HepG2 (cell line): ENCODE results near the gene MCF2L. TPM values are rescaled to one million over a fixed set of nuclear protein-coding genes. Genes with fewer than 3 reads are reported as not detected.

ENCODE experiments used
- ARID2 ChIP-seq: sonication (generic); formaldehyde crosslinking; IDR thresholded peaks from 2 replicates; pipeline ENCODE4 v1.8.1; 2022; ENCODE audit warnings: mild to moderate bottlenecking, missing genetic modification reagents, borderline replicate concordance
- ATRX ChIP-seq: sonication (generic); formaldehyde crosslinking; IDR thresholded peaks from 2 replicates; pipeline ENCODE4 v1.4.0; 2020; ENCODE audit warnings: missing genetic modification reagents, borderline replicate concordance
- CBX5 ChIP-seq: sonication (generic); formaldehyde crosslinking; IDR thresholded peaks from 2 replicates; pipeline ENCODE4 v1.4.0; 2020; ENCODE audit warnings: missing genetic modification reagents, borderline replicate concordance
- EP300 ChIP-seq, 3 experiments: sonication (generic) in 1 of 3; formaldehyde crosslinking in 1 of 3; IDR thresholded peaks; 2 replicates each; pipeline versions ENCODE4 v1.5.1 to v1.6.1; 2011 to 2020; ENCODE audit warnings: low read depth in 2 of 3, low read length in 2 of 3, borderline replicate concordance in 1 of 3, improper control_type of control experiment in 1 of 3, mild to moderate bottlenecking in 1 of 3, missing genetic modification reagents in 1 of 3, moderate library complexity in 1 of 3
- HNRNPUL1 ChIP-seq: fragments of 200-400 bp; formaldehyde crosslinking; IDR thresholded peaks from 2 replicates; pipeline ENCODE4 v1.6.1; 2017; ENCODE audit warnings: low read depth, mild to moderate bottlenecking, low read length, moderate library complexity
- KMT2B ChIP-seq: IDR thresholded peaks from 2 replicates; pipeline ENCODE4 v1.6.1; 2016; ENCODE audit warnings: missing genetic modification reagents, missing compliant biosample characterization
- MAFK ChIP-seq, 2 experiments: IDR thresholded peaks in 1 of 2; conservative IDR thresholded peaks in 1 of 2; 2 replicates each; pipeline ENCODE4 v1.6.1; 2011; ENCODE audit warnings: improper control_type of control experiment in 2 of 2, low read length in 2 of 2
- MED13 ChIP-seq: sonication (generic); formaldehyde crosslinking; IDR thresholded peaks from 2 replicates; pipeline ENCODE4 v1.5.0; 2020; ENCODE audit warnings: missing genetic modification reagents
- NCOR1 ChIP-seq: fragments of 200-600 bp; sonication (generic); IDR thresholded peaks from 2 replicates; pipeline ENCODE4 v1.7.0; 2017; ENCODE audit warnings: antibody characterized with exemption, low read length, borderline replicate concordance
- NR2F2 ChIP-seq: IDR thresholded peaks from 2 replicates; pipeline ENCODE4 v1.6.1; 2012; ENCODE audit warnings: low read depth, inconsistent platforms, borderline replicate concordance
- PCBP2 ChIP-seq: fragments of 200-400 bp; formaldehyde crosslinking; optimal IDR thresholded peaks from 2 replicates; pipeline ENCODE3; 2018; ENCODE audit warnings: low read length, low read depth; ENCODE audit not compliant: poor library complexity, severe bottlenecking
- RARG ChIP-seq: sonication (generic); formaldehyde crosslinking; IDR thresholded peaks from 2 replicates; pipeline ENCODE4 v1.4.0; 2020; ENCODE audit warnings: low read depth, mild to moderate bottlenecking, missing genetic modification reagents
- SALL2 ChIP-seq: sonication (generic); formaldehyde crosslinking; IDR thresholded peaks from 2 replicates; pipeline ENCODE4 v1.8.1; 2023; ENCODE audit warnings: mild to moderate bottlenecking, missing genetic modification reagents, inconsistent platforms
- SMYD3 ChIP-seq: sonication (generic); formaldehyde crosslinking; IDR thresholded peaks from 2 replicates; pipeline ENCODE4 v1.8.1; 2023; ENCODE audit warnings: mild to moderate bottlenecking, missing genetic modification reagents
- ZFP82 ChIP-seq: sonication (generic); formaldehyde crosslinking; IDR thresholded peaks from 2 replicates; pipeline ENCODE4 v1.5.1; 2020; ENCODE audit warnings: mild to moderate bottlenecking, missing genetic modification reagents, borderline replicate concordance
- ZNF207 ChIP-seq: fragments of 450-650 bp; IDR thresholded peaks from 2 replicates; pipeline ENCODE4 v1.6.1; 2016; ENCODE audit warnings: antibody characterized with exemption, borderline replicate concordance
- ZSCAN29 ChIP-seq: sonication (generic); formaldehyde crosslinking; conservative IDR thresholded peaks from 2 replicates; pipeline ENCODE4 v1.4.0; 2020; ENCODE audit warnings: mild to moderate bottlenecking, missing genetic modification reagents
- polyA plus RNA-seq, 8 experiments: library from polyadenylated mRNA; depleted of rRNA in 3 of 8; stranded (reverse) in 7 of 8; unstranded in 1 of 8; fragments of >200 nt; fragmentation: Illumina TruSeq in 4 of 8; extraction: Trizol in 4 of 8; gene quantifications; 2 replicates each; pipeline versions ENCODE4 v1.2.1 to v1.2.3, GENCODE V29; 2011 to 2016; ENCODE audit warnings: low read depth in 4 of 8, missing spikeins in 1 of 8, mixed read lengths in 1 of 8; ENCODE audit not compliant: insufficient read depth in 1 of 8
- total RNA-seq, 5 experiments: library from RNA; depleted of rRNA; stranded (reverse); fragments of >200 nt; fragmentation: Illumina TruSeq; extraction: Trizol; gene quantifications; 2 replicates each; pipeline ENCODE4 v1.2.3, GENCODE V29; 2016; ENCODE audit warnings: low read depth in 1 of 5
- TF ChIP-seq, protein P1 (sequence below): IDR thresholded peaks from 2 replicates; pipeline ENCODE4 v1.6.1; 2016; ENCODE audit warnings: missing compliant biosample characterization, missing genetic modification reagents, borderline replicate concordance
- TF ChIP-seq, protein P2 (sequence below): sonication (generic); formaldehyde crosslinking; IDR thresholded peaks from 2 replicates; pipeline ENCODE4 v1.8.0; 2022; ENCODE audit warnings: mild to moderate bottlenecking, missing genetic modification reagents, borderline replicate concordance
- TF ChIP-seq, protein P3 (sequence below): IDR thresholded peaks from 2 replicates; pipeline ENCODE4 v1.6.1; 2016; ENCODE audit warnings: low read depth
- TF ChIP-seq, protein P4 (sequence below): IDR thresholded peaks from 2 replicates; pipeline ENCODE4 v1.6.1; 2016; ENCODE audit warnings: low read depth, control low read depth
- TF ChIP-seq, protein P5 (sequence below): IDR thresholded peaks from 2 replicates; pipeline ENCODE4 v1.6.1; 2016; ENCODE audit warnings: mild to moderate bottlenecking, missing biosample characterization, missing genetic modification reagents

The MCF2L gene
- total and polyA plus RNA-seq, 2 of the 13 experiments (the other 11 are each of a cell fraction or from before 2014, with no cell fraction given): 19.4 to 28.4 TPM

DNA sequence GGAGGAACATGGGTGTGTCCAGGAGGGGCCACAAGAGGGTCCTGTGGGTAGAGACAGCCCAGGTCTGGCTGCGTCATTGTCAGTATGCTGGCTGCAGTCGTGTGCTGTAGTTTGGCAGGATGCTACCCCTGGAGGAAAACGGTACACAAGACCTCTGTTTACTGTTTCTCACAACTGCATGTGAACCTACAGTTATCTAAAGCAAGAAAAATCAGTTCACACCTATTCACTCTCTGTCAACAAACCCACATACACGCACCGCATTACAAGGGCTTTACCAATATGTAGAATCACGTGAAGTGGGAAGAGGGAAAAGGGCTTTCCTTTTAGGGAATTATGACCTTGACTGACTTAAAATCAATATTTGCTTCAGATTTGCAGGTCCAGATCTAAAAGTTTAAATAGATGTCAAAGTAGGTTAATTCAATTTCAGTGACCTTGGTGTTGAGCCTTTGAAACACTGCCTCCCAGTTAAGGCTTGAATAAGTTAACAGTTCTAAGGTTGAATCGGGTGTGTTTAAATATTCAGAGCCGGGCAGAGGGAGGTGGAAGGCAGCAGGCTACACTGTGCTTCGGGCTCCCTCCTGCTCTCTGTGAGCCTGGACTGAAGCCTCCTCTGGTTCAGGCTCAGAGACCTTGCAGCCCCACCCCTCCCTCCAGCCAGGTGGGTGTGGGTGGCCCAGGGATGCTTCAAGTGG, 17.2 kb upstream of the MCF2L start (continued):
- TF ChIP-seq SALL2 (CRISPR knock-in tag): no peak
- TF ChIP-seq RARG (CRISPR knock-in tag): no peak
- no peak for TF ChIP-seq PCBP2
- no peak for TF ChIP-seq ZFP82 (CRISPR knock-in tag)
- TF ChIP-seq, protein P1, sequence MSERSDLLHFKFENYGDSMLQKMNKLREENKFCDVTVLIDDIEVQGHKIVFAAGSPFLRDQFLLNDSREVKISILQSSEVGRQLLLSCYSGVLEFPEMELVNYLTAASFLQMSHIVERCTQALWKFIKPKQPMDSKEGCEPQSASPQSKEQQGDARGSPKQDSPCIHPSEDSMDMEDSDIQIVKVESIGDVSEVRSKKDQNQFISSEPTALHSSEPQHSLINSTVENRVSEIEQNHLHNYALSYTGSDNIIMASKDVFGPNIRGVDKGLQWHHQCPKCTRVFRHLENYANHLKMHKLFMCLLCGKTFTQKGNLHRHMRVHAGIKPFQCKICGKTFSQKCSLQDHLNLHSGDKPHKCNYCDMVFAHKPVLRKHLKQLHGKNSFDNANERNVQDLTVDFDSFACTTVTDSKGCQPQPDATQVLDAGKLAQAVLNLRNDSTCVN (CRISPR knock-in tag): no peak
- TF ChIP-seq MED13 (CRISPR knock-in tag): no peak
- TF ChIP-seq ZSCAN29 (CRISPR knock-in tag): peak; percentile 72; the same call in 1 of the 2 replicates
- 0 out of 2 replicates have a peak, but pooled peaks have one; percentile 25 for TF ChIP-seq KMT2B (CRISPR knock-in tag)
- peak; percentile 76 for TF ChIP-seq NR2F2
- TF ChIP-seq ZNF207: no peak
- TF ChIP-seq CBX5: no peak
- TF ChIP-seq ATRX: no peak
- TF ChIP-seq, protein P2, sequence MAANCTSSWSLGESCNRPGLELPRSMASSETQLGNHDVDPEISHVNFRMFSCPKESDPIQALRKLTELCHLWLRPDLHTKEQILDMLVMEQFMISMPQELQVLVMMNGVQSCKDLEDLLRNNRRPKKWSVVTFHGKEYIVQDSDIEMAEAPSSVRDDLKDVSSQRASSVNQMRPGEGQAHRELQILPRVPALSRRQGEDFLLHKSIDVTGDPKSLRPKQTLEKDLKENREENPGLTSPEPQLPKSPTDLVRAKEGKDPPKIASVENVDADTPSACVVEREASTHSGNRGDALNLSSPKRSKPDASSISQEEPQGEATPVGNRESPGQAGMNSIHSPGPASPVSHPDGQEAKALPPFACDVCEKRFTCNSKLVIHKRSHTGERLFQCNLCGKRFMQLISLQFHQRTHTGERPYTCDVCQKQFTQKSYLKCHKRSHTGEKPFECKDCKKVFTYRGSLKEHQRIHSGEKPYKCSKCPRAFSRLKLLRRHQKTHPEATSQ (CRISPR knock-in tag): no peak
- peak; percentile 12 to 90; a peak in 2 of 4 replicates for TF ChIP-seq EP300 (IDR thresholded peaks at IDR 0.05; ENCODE audit: low read depth in 2 of 2, low read length in 2 of 2)
- no peak; the same call in 1 of the 2 replicates for TF ChIP-seq EP300 (CRISPR knock-in tag; IDR thresholded peaks at IDR 0.05; ENCODE audit: borderline replicate concordance)
- TF ChIP-seq HNRNPUL1: no peak
- TF ChIP-seq MAFK (conservative IDR thresholded peaks at IDR 0.05 in 1 of 2, IDR thresholded peaks at IDR 0.05 in 1 of 2; ENCODE audit: low read length in 2 of 2): no peak
- TF ChIP-seq, protein P3, sequence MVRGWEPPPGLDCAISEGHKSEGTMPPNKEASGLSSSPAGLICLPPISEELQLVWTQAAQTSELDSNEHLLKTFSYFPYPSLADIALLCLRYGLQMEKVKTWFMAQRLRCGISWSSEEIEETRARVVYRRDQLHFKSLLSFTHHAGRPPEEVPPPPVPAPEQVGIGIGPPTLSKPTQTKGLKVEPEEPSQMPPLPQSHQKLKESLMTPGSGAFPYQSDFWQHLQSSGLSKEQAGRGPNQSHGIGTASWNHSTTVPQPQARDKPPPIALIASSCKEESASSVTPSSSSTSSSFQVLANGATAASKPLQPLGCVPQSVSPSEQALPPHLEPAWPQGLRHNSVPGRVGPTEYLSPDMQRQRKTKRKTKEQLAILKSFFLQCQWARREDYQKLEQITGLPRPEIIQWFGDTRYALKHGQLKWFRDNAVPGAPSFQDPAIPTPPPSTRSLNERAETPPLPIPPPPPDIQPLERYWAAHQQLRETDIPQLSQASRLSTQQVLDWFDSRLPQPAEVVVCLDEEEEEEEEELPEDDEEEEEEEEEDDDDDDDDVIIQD (CRISPR knock-in tag): peak; percentile 59; the same call in 1 of the 2 replicates
- no peak for TF ChIP-seq ARID2 (CRISPR knock-in tag)
- TF ChIP-seq, protein P4, sequence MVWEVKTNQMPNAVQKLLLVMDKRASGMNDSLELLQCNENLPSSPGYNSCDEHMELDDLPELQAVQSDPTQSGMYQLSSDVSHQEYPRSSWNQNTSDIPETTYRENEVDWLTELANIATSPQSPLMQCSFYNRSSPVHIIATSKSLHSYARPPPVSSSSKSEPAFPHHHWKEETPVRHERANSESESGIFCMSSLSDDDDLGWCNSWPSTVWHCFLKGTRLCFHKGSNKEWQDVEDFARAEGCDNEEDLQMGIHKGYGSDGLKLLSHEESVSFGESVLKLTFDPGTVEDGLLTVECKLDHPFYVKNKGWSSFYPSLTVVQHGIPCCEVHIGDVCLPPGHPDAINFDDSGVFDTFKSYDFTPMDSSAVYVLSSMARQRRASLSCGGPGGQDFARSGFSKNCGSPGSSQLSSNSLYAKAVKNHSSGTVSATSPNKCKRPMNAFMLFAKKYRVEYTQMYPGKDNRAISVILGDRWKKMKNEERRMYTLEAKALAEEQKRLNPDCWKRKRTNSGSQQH (CRISPR knock-in tag): no peak
- TF ChIP-seq SMYD3 (CRISPR knock-in tag): no peak
- TF ChIP-seq NCOR1: peak; percentile 90; the same call in 1 of the 2 replicates
- TF ChIP-seq, protein P5, sequence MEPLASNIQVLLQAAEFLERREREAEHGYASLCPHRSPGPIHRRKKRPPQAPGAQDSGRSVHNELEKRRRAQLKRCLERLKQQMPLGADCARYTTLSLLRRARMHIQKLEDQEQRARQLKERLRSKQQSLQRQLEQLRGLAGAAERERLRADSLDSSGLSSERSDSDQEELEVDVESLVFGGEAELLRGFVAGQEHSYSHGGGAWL: no peak
